Rectal smooth muscle tissue (tissue), 1 donor: ENCODE data around the gene RFX4.

Source experiments
- H3K27ac ChIP-seq: one replicate; pipeline ENCODE4 v1.7.0; 2013; ENCODE audit warnings: low read depth, low read length, inconsistent platforms
- H3K27me3 ChIP-seq: one replicate; pipeline ENCODE4 v1.7.0; 2013; ENCODE audit warnings: low read length; ENCODE audit not compliant: control insufficient read depth, insufficient read depth
- H3K36me3 ChIP-seq: one replicate; pipeline ENCODE4 v1.7.0; 2013; ENCODE audit warnings: low read length; ENCODE audit not compliant: control insufficient read depth, insufficient read depth
- H3K4me1 ChIP-seq: one replicate; pipeline ENCODE4 v1.7.0; 2013; ENCODE audit warnings: low read length; ENCODE audit not compliant: control insufficient read depth, insufficient read depth
- H3K4me3 ChIP-seq: one replicate; pipeline ENCODE4 v1.7.0; 2013; ENCODE audit warnings: low read length
- H3K9ac ChIP-seq: one replicate; pipeline ENCODE4 v1.7.0; 2013; ENCODE audit warnings: low read length

Gene RFX4

GRCh38 chr12:106710143-106710893, 127.5 kb downstream of the RFX4 start:
- no peak overlapping the region for H3K9ac ChIP-seq
- no peaks in the 10 kb centered on the region for H3K36me3 ChIP-seq
- H3K27me3 ChIP-seq = no peaks in the 10 kb centered on the region
- H3K27ac ChIP-seq = no peak overlapping the region
- H3K4me3 ChIP-seq = no peak overlapping the region
- H3K4me1 ChIP-seq = no peaks in the 10 kb centered on the region

- Histone ChIP-seq H3K36me3 (no peaks in the 10 kb centered on the region), H3K4me1 (no peaks in the 10 kb centered on the region), H3K27ac (no peak overlapping the region), H3K27me3 (no peaks in the 10 kb centered on the region), H3K4me3 (no peak overlapping the region), H3K9ac (no peak overlapping the region)
Measured at GRCh38 chr12:106711316-106711715, 128.5 kb downstream of the RFX4 start.

- H3K9ac ChIP-seq = no peak overlapping the region
- no peak overlapping the region for H3K4me3 ChIP-seq
- H3K27ac ChIP-seq = no peak overlapping the region
- no peaks in the 10 kb centered on the region for H3K36me3 ChIP-seq
- H3K27me3 ChIP-seq = no peaks in the 10 kb centered on the region
- H3K4me1 ChIP-seq = no peaks in the 10 kb centered on the region
Measured at GRCh38 chr12:106712768-106713167, 130.0 kb downstream of the RFX4 start.

- no peaks in the 10 kb centered on the region for H3K36me3 ChIP-seq
- H3K9ac ChIP-seq = no peak overlapping the region
- no peak overlapping the region for H3K4me3 ChIP-seq
- no peaks in the 10 kb centered on the region for H3K4me1 ChIP-seq
- no peaks in the 10 kb centered on the region for H3K27me3 ChIP-seq
- H3K27ac ChIP-seq = no peak overlapping the region
Measured at GRCh38 chr12:106714926-106715325, 132.1 kb downstream of the RFX4 start.

GRCh38 chr12:106715582-106715981, 132.8 kb downstream of the RFX4 start:
- Histone ChIP-seq H3K4me1 (no peaks in the 10 kb centered on the region), H3K4me3 (no peak overlapping the region), H3K27ac (no peak overlapping the region), H3K27me3 (no peaks in the 10 kb centered on the region), H3K9ac (no peak overlapping the region), H3K36me3 (no peaks in the 10 kb centered on the region)

GRCh38 chr12:106717673-106718072, 134.9 kb downstream of the RFX4 start:
- Histone ChIP-seq H3K9ac (no peak overlapping the region), H3K4me3 (no peak overlapping the region), H3K27ac (no peak overlapping the region), H3K4me1 (no peaks in the 10 kb centered on the region), H3K27me3 (no peaks in the 10 kb centered on the region), H3K36me3 (no peaks in the 10 kb centered on the region)

GRCh38 chr12:106719879-106720278, 137.1 kb downstream of the RFX4 start:
- Histone ChIP-seq H3K36me3 (no peaks in the 10 kb centered on the region), H3K27ac (no peak overlapping the region), H3K27me3 (no peaks in the 10 kb centered on the region), H3K9ac (no peak overlapping the region), H3K4me1 (no peaks in the 10 kb centered on the region), H3K4me3 (no peak overlapping the region)

GRCh38 chr12:106720696-106721095, 137.9 kb downstream of the RFX4 start:
- Histone ChIP-seq H3K36me3 (no peaks in the 10 kb centered on the region), H3K4me1 (no peaks in the 10 kb centered on the region), H3K27me3 (no peaks in the 10 kb centered on the region), H3K27ac (no peak overlapping the region), H3K9ac (no peak overlapping the region), H3K4me3 (no peak overlapping the region)

- no peak overlapping the region for H3K9ac ChIP-seq
- no peak overlapping the region for H3K4me3 ChIP-seq
- H3K27me3 ChIP-seq = no peaks in the 10 kb centered on the region
- no peaks in the 10 kb centered on the region for H3K36me3 ChIP-seq
- H3K4me1 ChIP-seq = no peaks in the 10 kb centered on the region
- H3K27ac ChIP-seq = no peak overlapping the region
Measured at GRCh38 chr12:106721915-106722314, 139.1 kb downstream of the RFX4 start.

GRCh38 chr12:106722837-106723236, 140.0 kb downstream of the RFX4 start:
- Histone ChIP-seq H3K4me3 (no peak overlapping the region), H3K27me3 (no peaks in the 10 kb centered on the region), H3K36me3 (no peaks in the 10 kb centered on the region), H3K4me1 (no peaks in the 10 kb centered on the region), H3K27ac (no peak overlapping the region), H3K9ac (no peak overlapping the region)

- H3K36me3 ChIP-seq = no peaks in the 10 kb centered on the region
- H3K27ac ChIP-seq = no peak overlapping the region
- no peaks in the 10 kb centered on the region for H3K27me3 ChIP-seq
- H3K4me3 ChIP-seq = no peak overlapping the region
- H3K4me1 ChIP-seq = no peaks in the 10 kb centered on the region
- H3K9ac ChIP-seq = no peak overlapping the region
Measured at GRCh38 chr12:106723416-106723815, 140.6 kb downstream of the RFX4 start.

- Histone ChIP-seq H3K27me3 (no peaks in the 10 kb centered on the region), H3K9ac (no peak overlapping the region), H3K27ac (no peak overlapping the region), H3K36me3 (no peaks in the 10 kb centered on the region), H3K4me1 (no peaks in the 10 kb centered on the region), H3K4me3 (no peak overlapping the region)
Measured at GRCh38 chr12:106724116-106724515, 141.3 kb downstream of the RFX4 start.

- Histone ChIP-seq H3K27me3 (no peaks in the 10 kb centered on the region), H3K4me3 (no peak overlapping the region), H3K4me1 (no peaks in the 10 kb centered on the region), H3K9ac (no peak overlapping the region), H3K27ac (no peak overlapping the region), H3K36me3 (no peaks in the 10 kb centered on the region)
Measured at GRCh38 chr12:106724934-106725333, 142.1 kb downstream of the RFX4 start.
